Testis (tissue), 3 donors: ENCODE measurements around the gene ANKRD53. TPM values are rescaled to one million over a fixed set of nuclear protein-coding genes. Genes with fewer than 3 reads are reported as not detected.

Experiments
- DNase-seq: peaks from one replicate; pipeline ENCODE4 v3.0.0-alpha.2; 2019
- H3K27ac ChIP-seq, 2 donors: fragments of 200-600 bp; sonication (generic); one replicate each; pipeline ENCODE4 v1.5.1; 2019
- H3K27me3 ChIP-seq: fragments of 200-600 bp; sonication (generic); one replicate; pipeline ENCODE4 v1.5.1; 2019
- H3K36me3 ChIP-seq: fragments of 200-600 bp; sonication (generic); one replicate; pipeline ENCODE4 v1.5.1; 2017; ENCODE audit warnings: low read depth; ENCODE audit errors: missing control alignments
- H3K4me1 ChIP-seq: fragments of 200-600 bp; sonication (generic); one replicate; pipeline ENCODE4 v1.5.1; 2019
- H3K4me3 ChIP-seq, 2 donors: fragments of 200-600 bp; sonication (generic); one replicate each; pipeline ENCODE4 v1.5.1; 2017 to 2019
- H3K9me3 ChIP-seq: fragments of 200-600 bp; sonication (generic); one replicate; pipeline ENCODE4 v1.5.1; 2017
- POLR2A ChIP-seq: fragments of 450-650 bp; IDR thresholded peaks from one replicate; pipeline ENCODE4 v1.6.1; 2017; ENCODE audit warnings: antibody characterized with exemption, mild to moderate bottlenecking, moderate library complexity
- WGBS, 2 donors: methylation state at CpG; one replicate each; pipeline ENCODE4 v1.1.5; 2018; 5-methylcytosine and 5-hydroxymethylcytosine counted together
- intact Hi-C: fragments of 100-400 bp; cut with DNase I; formaldehyde crosslinking; loops from one replicate; pipeline ENCODE4 v1.15.1; 2023; ENCODE audit warnings: low total_unique reads
- polyA plus RNA-seq: library from polyadenylated mRNA; stranded (reverse); fragments of 350-450 nt; fragmentation: Illumina TruSeq; extraction: RNeasy Lipid Tissue Mini Kit (QIAGEN cat#74804); gene quantifications from one replicate; pipeline ENCODE4 v1.2.3, GENCODE V29; 2014; ENCODE audit warnings: low read depth, low replicate concordance; ENCODE audit not compliant: insufficient read depth
- total RNA-seq, 2 donors: library from RNA; depleted of rRNA; stranded (reverse); fragments of >200 nt; gene quantifications; one replicate each; pipeline ENCODE4 v1.2.3, GENCODE V29; 2016
- TF ChIP-seq, protein P1 (sequence below), 3 experiments: fragments of 450-650 bp in 2 of 3; fragments of 200-600 bp in 1 of 3; sonication (generic) in 1 of 3; IDR thresholded peaks; one replicate each; pipeline ENCODE4 v1.5.1; 2016 to 2019; ENCODE audit warnings: antibody characterized with exemption in 3 of 3, mild to moderate bottlenecking in 2 of 3, moderate library complexity in 1 of 3

The ANKRD53 gene
- total and polyA plus RNA-seq, 3 donors from 2014 or later = 10.6 to 52.2 (median 36.3) TPM

DNA sequence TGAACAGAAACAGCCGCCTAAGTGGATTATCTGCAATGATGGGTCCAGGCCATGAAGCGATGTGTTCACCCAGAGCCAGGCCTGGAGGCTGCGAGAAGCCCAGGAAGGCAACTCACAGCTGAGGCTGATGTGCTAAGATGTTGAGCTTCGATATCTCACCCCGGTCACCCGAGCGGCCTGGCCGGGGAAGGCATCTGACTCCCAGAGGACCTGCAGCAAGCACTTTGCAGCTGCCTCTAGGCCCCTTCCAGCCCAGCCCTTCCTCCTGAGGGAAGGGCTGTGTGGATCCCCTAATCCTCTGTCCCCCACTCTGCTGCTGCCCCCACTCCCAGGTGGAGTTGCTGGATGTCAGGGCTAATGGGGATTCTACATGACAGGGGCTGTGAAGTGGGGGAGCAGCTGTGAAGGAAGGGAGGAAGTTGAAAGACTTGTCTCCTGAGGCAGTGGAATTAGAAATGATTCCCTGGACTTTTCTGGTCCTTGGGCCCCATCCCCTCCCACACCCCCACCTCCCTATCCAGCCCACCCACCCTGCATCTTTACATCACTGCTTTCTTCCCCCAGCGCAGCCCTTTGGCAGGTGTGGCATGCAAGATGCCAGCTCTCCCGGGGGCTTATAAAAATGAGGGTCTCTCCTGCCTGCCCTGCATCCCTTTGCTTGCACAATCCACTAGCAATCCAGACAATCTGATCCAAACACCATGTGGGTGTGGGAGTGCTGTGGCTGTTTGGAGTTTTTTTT lies 38.4 kb upstream of the ANKRD53 start:
- no peaks in the 10 kb centered on the region for H3K4me1 ChIP-seq
- no peaks in the 10 kb centered on the region for H3K36me3 ChIP-seq
- H3K27ac ChIP-seq = no peak overlapping the region
- H3K4me3 ChIP-seq = no peak overlapping the region
- TF ChIP-seq POLR2A = no peak
- TF ChIP-seq, protein P1, sequence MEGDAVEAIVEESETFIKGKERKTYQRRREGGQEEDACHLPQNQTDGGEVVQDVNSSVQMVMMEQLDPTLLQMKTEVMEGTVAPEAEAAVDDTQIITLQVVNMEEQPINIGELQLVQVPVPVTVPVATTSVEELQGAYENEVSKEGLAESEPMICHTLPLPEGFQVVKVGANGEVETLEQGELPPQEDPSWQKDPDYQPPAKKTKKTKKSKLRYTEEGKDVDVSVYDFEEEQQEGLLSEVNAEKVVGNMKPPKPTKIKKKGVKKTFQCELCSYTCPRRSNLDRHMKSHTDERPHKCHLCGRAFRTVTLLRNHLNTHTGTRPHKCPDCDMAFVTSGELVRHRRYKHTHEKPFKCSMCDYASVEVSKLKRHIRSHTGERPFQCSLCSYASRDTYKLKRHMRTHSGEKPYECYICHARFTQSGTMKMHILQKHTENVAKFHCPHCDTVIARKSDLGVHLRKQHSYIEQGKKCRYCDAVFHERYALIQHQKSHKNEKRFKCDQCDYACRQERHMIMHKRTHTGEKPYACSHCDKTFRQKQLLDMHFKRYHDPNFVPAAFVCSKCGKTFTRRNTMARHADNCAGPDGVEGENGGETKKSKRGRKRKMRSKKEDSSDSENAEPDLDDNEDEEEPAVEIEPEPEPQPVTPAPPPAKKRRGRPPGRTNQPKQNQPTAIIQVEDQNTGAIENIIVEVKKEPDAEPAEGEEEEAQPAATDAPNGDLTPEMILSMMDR (IDR thresholded peaks at IDR 0.05) = no peak
- WGBS, 2 donors = 78 to 87% methylated on average over 4 to 10 of the region's 10 CpGs
- H3K9me3 ChIP-seq = no peaks in the 10 kb centered on the region
- no peaks in the 10 kb centered on the region for H3K27me3 ChIP-seq
- intact Hi-C loops = loop anchor here (5.0 kb wide), 1 partner anchor 68 kb away; no protein-coding TSS in a partner anchor
- DNase-seq = no peak

DNA sequence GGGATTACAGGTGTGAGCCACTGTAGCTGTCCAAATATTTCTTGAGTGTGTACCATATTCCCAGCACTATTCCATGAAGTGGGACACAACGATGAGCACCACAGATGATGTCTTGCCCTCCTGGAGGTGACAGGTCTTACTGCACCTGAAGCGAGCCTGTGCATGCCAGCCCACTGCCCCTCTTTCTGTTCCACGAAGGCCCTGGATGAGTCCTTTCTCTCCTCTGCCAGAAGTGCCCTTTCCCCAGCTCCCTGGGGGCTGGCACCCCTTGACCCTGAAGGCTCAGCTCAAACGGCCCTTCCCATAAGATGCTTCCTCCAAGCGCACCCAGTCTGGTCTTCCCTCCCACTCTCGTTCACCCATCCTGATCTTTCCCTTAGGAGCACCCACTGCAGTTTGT lies 37.2 kb upstream of the ANKRD53 start:
- 89 to 92% methylated on average over 6 of the region's 6 CpGs for WGBS, 2 donors
- TF ChIP-seq, protein P1 (IDR thresholded peaks at IDR 0.05) = no peak
- no peak for TF ChIP-seq POLR2A
- DNase-seq = no peak
- Histone ChIP-seq H3K27ac (no peak overlapping the region), H3K4me1 (no peaks in the 10 kb centered on the region), H3K27me3 (no peaks in the 10 kb centered on the region), H3K4me3 (no peak overlapping the region), H3K9me3 (no peaks in the 10 kb centered on the region), H3K36me3 (no peaks in the 10 kb centered on the region)
- intact Hi-C loops = no loop called here

DNA sequence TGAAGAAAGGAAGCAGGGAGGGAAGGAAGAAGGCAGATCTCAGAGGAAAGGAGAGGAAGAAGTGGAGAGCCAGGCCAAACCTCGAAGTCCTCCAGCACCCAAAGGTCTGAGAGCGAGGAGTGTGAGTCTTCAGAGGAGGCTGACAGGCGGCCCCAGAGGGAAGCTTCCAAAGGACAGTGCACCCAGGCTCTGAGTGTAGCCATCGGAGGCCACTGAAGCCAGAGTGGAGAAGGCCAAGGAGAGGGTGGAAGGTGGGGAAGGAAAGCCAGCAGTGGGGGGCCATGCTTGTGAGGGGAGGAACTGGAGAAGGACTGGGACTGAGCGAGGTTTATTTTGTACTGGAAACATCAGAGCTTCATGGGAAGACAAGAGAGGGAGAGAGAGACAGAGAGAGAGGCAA lies 36.7 kb upstream of the ANKRD53 start:
- Histone ChIP-seq H3K4me3 (no peak overlapping the region), H3K27me3 (no peaks in the 10 kb centered on the region), H3K9me3 (no peaks in the 10 kb centered on the region), H3K27ac (no peak overlapping the region), H3K4me1 (no peaks in the 10 kb centered on the region), H3K36me3 (no peaks in the 10 kb centered on the region)
- DNase-seq = no peak
- 83 to 88% methylated on average over 5 of the region's 5 CpGs for WGBS, 2 donors
- intact Hi-C loops = no loop called here
- TF ChIP-seq, protein P1 (IDR thresholded peaks at IDR 0.05) = no peak
- no peak for TF ChIP-seq POLR2A

DNA sequence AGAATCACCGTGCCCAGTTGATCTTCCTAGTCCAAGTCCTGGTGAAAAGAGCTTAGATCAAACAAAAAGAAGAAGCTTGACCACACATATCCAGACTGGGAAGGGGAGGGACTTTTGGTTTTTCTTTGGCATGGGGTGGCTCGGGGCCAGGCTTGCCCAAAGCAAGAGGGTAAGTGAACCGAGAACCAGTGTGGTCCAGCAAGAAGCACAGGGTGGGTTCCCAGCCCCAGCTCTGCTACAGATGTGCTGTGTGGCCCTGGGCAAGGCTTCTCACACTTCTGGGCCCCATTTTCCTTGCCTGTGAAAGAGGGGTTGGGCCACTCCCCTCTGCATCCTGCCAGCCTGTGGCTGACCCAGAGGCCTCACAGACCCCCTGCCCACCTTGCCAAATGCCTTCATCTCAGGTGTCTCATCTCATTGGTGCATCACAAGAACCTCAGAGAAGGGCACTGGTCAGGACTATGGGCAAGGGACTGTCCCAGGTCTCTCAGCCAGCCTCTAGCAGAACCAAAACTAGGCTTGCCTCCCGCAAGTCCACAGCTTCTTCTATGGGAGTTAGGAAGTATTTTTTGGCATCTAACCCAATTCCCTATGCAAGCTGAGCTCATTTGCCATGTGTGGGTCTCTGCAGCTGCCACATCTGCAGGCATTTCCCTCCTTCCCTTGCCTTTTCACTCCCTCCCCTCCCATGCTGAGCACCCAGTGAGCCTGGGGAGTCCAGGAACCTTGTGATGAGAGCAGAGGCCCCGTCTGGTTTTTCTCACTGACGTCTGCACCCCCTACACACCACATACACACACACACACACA lies 35.8 kb upstream of the ANKRD53 start:
- DNase-seq = no peak
- Histone ChIP-seq H3K4me1 (no peaks in the 10 kb centered on the region), H3K4me3 (no peak overlapping the region), H3K27ac (no peak overlapping the region), H3K36me3 (no peaks in the 10 kb centered on the region), H3K9me3 (no peaks in the 10 kb centered on the region), H3K27me3 (no peaks in the 10 kb centered on the region)
- 70 to 85% methylated on average over 6 of the region's 6 CpGs for WGBS, 2 donors
- intact Hi-C loops = no loop called here
- no peak for TF ChIP-seq POLR2A
- TF ChIP-seq, protein P1 (IDR thresholded peaks at IDR 0.05) = no peak
